Measurements from ENCODE around the gene SBF1.
A peak's percentile ranks its signal among the peaks of the same experiment; 100 is the strongest.

The SBF1 gene

GRCh38 chr22:50485221-50486131, 10.6 kb upstream of the SBF1 start:
- DNase-seq, result no peak

GRCh38 chr22:50483977-50484853, 9.4 kb upstream of the SBF1 start:
- DNase-seq, result no peak

GRCh38 chr22:50483556-50483955, 8.7 kb upstream of the SBF1 start:
- no peak for DNase-seq

- DNase-seq, result no peak
Observed at GRCh38 chr22:50483106-50483505, 8.3 kb upstream of the SBF1 start.

- no peak for DNase-seq
Observed at GRCh38 chr22:50482107-50483074, 7.6 kb upstream of the SBF1 start.

- peak; percentile 70 for DNase-seq
Observed at GRCh38 chr22:50481440-50482106, 6.7 kb upstream of the SBF1 start, which contains the start of gene ADM2. Gene ADM2 (plus strand): TSS chr22:50481543. CDS start chr22:50481848, 305 bp downstream.

- no peak for DNase-seq
Observed at GRCh38 chr22:50481045-50481439, 6.2 kb upstream of the SBF1 start.

GRCh38 chr22:50479721-50480120, 4.9 kb upstream of the SBF1 start:
- no peak for DNase-seq

GRCh38 chr22:50477923-50478322, 3.1 kb upstream of the SBF1 start:
- no peak for DNase-seq

- no peak for DNase-seq
Observed at GRCh38 chr22:50476868-50477267, 2.0 kb upstream of the SBF1 start.

GRCh38 chr22:50475652-50476002, 792 bp upstream of the SBF1 start:
- no peak for DNase-seq

GRCh38 chr22:50473855-50474671, 772 bp downstream of the SBF1 start:
- DNase-seq, result peak; percentile 42

- DNase-seq, result peak; percentile 43
Observed at GRCh38 chr22:50473088-50473487, 1.7 kb downstream of the SBF1 start.

GRCh38 chr22:50471962-50472361, 2.9 kb downstream of the SBF1 start:
- no peak for DNase-seq

- DNase-seq, result no peak
Observed at GRCh38 chr22:50471197-50471847, 3.5 kb downstream of the SBF1 start.

- no peak for DNase-seq
Observed at GRCh38 chr22:50470491-50470890, 4.3 kb downstream of the SBF1 start.

GRCh38 chr22:50469377-50470305, 5.2 kb downstream of the SBF1 start:
- peak; percentile 89 for DNase-seq

GRCh38 chr22:50468626-50469025, 6.2 kb downstream of the SBF1 start:
- no peak for DNase-seq

- no peak for DNase-seq
Observed at GRCh38 chr22:50467773-50468440, 6.9 kb downstream of the SBF1 start.

Data from stimulated activated CD4-positive, alpha-beta T cell treated with anti-CD3 and anti-CD28 coated beads, Interleukin-4, amount 100 ng/mL, for 1 hour (primary cell).